Brain pericyte (primary cell): Measurements from ENCODE around the gene KPNA2.
A peak's percentile ranks its signal among the peaks of the same experiment; 100 is the strongest.
"Not testable (repeated sequence)": the region's sequence is repeated elsewhere in the genome, so short reads cannot be mapped to it uniquely, and the experiment has no call there.

ENCODE experiments used
- DNase-seq: peaks from one replicate; pipeline ENCODE4 v3.0.0-alpha.2; 2012; ENCODE audit warnings: low read depth, low spot score

Gene KPNA2

DNA sequence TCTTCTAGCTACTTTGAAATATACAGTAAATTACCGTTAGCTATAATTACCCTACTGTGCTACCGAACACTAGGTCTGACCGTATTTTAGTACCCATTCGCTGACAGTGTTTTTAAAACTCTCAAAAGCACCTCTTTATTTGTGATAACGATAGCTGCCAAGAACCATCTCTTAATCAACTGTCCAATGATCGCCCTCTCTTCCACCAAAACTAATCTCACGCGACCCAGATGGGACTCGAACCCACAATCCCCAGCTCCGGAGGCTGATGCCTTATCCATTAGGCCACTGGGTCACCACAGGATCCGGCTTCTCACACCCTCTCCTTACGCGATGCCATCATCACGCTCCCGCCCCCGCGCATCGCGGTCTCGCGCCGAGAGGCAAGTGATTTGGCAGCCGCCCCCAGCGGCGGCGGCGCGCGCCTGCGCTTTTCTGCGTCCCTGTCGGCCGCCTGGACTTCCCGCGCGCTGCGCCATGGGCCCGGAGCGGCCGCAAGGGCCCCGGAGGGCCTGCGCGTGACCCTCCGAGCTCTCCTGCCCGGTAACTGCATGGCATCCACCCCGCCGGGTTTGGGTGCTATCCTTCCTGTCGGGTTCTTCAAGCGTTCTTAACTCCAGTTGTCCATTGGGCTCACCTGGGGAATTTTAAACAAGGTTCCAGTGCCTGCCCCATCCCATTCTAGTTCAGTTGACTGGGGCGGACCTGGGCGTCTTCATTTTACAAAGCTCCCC lies 15.7 kb upstream of the KPNA2 start:
- peak; percentile 94 for DNase-seq

DNA sequence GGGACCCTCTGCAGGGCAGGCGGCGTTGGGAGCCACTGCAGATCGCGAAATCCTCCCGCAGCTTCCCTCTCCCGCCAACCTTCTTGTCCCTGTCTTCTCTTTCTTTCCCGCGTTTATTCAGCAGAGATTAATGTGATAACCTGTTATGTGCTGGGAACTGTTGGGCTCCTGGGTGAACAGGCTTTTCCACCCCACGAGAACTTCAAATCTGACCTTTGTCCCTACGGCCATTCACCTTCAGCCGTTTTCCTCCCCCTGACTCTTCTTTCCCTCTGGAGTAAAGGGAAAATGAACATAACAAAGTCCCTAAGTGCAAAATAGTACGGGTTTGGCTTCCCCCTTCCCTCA lies 15.2 kb upstream of the KPNA2 start:
- DNase-seq, result no peak

DNA sequence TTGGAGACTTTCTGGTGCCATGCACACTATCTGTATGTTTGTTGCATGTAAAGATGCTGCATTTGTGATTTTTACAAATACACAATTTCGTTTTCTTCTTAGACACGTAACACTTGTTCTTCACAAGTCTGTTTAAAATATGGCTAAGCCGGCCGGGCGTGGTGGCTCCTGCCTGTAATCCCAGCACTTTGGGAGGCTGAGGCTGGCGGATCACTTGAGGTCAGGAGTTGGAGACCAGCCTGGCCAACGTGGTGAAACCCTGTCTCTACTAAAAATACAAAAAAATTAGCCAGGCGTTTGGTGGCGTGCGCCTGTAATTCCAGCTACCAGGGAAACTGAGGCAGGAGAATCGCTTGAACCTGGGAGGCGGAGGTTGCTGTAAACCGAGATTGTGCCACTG lies 14.7 kb upstream of the KPNA2 start:
- DNase-seq, result not testable (repeated sequence)

DNA sequence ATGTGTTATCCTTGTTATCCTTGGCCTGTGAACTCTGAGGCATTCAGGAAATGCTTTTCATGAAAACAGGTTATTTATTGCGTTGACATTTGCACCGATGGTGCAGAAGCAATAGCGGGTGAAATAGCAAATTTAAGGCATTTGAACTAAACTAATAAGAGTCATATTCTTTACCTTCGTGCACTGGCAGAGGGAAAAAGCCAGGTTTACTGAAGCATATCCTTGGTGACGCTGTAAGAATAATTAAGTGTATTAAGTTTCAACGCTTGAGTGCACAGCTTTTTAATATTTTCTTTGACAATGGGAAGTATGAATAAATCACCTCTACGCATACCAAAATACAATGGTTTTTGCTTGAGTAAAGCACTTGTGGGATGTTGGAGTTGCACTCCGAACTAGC lies 13.6 kb upstream of the KPNA2 start:
- no peak for DNase-seq

DNA sequence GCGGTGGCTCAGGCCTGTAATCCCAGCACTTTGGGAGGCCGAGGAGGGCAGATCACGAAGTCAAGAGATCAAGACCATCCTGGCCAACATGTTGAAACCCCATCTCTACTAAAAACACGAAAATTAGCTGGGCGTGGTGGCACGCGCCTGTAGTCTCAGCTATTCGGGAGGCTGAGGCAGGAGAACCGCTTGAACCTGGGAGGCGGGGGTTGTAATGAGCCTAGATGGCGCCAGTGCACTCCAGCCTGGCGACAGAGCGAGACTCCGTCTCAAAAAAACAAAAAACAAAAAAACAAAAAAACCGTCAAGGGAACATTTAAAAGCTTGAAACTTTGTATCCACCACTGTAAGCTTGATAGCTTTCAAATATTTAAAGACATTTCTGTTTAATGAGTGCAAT lies 13.0 kb upstream of the KPNA2 start:
- not testable (repeated sequence) for DNase-seq

DNA sequence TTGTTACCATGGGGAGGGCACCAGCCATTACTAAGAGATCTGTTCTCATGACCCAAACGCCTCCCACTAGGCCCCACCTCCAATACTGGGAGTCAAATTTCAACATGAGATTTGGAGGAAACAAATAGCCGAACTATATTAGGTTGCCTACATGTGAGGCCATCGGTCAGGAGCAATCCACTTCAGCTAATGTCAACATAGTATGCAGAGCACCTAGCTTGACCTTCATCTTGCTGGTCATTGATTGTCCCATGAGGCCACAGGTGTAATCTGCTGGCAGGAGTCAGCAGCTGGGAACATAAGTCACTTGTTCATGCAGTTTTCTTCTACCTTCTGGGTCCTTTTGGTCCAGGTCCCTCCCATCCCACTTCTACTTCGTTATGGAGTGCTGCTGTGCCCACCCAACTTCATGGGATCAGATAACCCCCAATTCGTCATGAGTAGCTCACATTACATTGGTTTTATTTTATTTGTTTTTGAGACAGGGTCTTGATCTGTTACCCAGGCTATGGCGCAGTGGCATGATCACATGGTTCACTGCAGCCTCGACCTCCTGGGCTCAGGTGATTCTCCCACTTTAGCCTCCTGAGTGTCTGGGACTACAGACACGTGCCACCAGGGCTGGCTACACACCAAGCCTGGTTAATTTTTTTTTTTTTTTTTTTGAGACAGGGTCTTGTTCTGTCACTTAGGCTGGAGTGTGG lies 5.9 kb upstream of the KPNA2 start:
- DNase-seq, result no peak

DNA sequence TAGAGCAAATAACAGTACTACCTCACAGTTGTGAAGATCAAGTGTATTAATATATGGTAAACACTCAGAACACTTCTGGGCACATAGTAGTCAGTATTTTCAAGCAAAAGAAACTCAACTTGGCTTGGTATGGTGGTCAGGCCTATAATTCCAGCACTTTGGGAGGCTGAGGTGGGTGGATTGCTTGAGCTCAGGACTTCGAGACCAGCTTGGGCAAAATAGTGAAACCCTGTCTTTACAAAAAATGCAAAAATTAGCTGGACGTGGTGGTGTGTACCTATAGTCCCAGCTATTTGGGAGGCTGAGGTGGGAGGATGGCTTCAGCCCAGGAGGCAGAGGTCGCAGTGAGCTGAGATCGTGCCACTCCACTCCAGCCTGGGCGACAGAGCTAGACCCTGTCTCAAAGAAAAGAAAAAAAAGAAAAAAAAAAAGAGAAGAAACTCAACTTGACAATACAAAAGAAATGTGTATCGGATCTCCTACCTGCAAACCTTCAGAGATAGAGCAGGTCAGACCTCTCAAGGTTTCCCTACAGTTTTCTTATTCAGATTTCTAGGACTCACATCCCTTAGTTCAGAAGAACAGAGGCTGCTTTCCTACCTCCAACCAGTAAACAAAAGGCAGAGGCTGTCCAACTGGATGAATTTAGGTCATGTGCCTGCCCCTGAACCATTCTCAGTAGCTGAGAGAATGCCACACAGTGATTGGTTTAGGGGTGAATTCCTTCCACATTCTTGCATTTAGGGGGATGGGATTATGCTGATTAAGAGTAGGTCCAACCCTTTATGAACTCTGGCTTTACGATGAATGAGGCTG lies 1.7 kb upstream of the KPNA2 start:
- no peak for DNase-seq

DNA sequence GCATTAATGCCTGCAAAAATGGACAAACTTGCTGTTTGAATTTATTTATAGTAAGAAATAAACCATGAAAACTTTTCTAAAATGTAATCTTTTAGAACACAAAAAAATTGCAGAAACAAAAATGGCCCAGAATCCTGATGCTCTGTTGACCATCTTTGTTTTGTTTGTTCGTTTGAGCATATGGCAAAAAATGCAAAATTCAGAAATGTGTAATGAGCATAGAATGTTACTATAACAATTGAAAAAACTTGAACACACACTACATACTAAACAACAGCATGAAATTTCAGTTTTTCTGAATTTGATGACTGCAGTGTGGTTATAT lies 1.1 kb upstream of the KPNA2 start:
- DNase-seq, result no peak

DNA sequence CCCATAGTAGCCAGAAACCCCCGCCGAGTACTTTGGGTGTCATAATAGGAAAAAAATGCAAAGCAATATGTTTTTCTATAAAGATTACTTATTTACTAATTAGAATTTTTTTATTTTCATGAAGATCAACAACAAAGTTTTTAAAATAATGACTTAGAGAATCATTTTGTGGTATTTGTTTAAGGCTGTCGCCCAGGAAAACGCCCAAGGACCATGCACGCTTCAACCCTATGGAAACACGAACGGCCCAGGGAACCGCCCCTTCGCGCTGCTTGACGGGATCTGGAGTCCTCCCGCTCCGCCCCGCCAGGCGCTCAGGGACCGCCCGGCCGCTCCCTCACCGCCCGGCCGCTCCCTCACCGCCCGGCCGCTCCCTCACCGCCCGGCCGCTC lies 408 bp upstream of the KPNA2 start:
- no peak for DNase-seq

DNA sequence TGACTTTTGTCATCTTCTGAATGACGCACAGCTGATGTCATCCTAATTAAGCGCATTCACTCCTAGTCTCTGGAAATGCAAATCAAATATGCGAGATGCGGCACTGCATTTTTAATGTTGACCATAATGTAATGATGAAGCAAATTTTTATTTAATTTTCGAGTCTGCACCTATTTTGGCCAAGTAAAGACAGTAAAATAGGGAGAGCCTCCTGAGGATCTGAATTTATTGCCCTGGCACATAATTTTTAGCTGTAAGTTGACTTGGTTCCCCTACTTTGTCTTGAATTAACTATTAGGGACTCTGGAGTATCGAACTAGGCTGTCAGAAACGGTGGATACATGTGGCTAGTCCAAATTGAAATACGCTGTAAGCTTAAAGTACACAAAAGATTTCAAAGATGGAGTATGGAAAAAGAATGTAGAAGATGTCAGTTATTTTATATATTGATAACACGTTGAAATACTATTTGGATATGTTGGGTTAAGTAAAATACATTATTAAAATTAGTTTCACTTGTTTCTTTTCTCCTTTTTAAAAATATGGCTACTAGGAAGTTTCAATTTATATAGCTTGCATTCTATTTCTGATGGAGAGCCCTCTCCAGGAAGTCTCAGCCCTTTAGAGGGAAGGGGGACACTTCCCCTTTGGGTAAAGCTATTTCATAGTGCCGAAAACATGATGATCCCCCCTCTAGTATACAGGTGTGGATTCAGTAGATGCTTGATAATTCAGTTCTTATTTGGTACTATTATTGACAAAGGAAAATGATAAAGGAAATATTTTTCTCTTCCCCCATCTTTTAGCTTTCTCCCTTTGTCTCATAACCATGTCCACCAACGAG lies 991 bp downstream of the KPNA2 start:
- DNase-seq, result no peak

DNA sequence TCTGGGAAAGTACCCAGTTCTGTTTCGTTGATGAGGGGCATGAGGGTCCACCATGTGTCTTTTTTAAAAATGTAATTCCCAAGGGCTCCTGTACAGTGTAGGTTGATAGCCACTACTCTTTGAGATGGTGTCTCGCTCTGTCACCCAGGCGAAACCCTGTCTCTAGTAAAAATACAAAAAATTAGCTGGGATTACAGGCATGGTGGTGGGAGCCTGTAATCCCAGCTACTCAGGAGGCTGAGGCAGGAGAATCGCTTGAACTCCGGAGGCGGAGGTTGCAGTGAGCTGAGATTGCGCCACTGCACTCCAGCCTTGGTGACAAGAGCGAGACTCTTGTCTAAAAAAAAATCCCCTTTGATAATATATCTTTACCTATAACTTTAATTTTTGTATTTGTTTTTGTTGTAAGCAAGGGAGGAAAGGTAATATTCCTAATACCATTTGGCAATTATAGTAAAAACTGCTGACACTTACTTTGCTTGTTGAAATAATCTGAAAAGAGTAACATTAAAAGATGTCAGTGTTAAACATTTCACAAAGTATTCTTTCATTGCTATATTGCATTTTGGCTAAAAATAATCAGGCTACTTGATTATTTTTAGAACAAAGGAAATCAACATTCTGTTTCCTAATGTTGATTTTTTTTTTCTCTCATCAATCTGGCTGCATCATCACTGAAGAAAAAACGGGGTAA lies 11.8 kb downstream of the KPNA2 start:
- DNase-seq, result no peak

DNA sequence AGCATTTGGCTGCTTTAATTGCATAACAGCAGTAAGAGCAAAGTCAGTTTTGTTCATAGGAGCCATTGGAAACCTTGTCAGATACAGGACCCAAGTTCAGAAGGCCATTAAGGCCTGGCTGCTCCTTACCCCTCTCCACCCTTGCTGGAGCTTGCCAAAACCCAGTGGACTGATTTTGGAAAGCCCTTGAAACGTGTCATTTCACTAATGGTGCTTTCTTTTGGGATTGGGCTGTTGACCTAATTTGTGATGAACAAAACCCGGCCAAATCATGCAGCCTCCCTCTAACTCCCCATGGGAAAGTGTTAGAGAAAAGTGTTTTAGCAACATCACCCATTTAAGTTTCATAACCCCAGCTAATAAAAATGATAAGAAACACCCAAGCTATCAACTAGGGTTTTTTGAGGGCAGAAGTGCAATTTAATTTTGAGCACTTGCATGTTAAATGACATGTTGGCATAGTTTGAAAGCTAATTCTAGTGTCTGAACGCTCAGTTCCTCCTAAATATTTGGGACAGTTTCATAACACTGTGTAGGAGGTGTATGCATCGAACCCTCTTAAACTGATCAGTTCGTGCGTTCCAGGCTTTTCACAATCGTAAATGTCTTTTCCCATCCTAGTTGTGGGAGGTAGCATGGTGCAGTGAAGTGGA lies 12.5 kb downstream of the KPNA2 start:
- not testable (repeated sequence) for DNase-seq

DNA sequence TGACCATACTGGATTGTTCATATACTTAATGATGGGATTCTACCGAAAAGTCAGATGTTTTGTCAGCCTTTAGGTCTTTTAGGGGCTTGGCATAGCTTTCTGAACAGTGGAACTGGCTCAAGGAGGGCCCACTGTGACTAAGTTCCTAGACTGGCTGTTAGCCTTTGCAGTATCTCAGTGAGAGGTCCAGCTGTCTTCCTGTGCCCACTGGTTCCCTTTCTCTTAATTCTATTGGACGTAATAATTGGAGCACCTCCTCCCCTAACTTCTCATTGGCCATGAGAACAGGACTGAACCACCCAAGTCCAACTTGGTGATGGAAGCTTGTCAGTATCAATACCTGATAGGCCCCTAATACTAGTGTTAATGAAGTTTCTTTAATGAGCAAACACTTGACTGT lies 13.5 kb downstream of the KPNA2 start:
- DNase-seq, result no peak

DNA sequence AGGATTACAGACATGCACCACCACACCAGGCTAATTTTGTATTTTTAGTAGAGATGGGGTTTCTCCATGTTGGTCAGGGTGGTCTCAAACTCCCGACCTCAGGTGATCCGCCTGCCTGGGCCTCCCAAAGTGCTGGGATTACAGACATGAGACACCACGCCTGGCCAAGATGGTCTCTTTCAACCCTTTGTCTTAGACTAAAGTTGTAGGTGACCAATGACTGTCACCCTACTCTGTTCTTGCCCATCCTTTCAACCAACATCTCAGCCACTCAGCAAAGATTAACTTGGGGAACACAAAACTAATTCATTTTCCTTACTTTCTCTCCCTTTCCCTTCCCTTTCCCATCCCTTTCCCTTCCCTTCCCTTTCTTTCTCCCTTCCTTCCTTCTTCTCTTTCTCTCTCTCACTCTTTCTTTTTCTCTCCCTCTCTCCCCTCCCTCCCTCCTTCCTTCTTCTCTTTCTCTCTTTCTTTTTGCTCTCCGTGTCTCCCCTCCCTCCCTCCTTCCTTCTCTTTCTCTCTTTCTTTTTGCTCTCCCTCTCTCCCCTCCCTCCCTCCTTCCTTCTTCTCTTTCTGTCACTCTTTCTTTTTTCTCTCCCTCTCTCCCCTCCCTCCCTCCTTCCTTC lies 14.4 kb downstream of the KPNA2 start:
- not testable (repeated sequence) for DNase-seq

DNA sequence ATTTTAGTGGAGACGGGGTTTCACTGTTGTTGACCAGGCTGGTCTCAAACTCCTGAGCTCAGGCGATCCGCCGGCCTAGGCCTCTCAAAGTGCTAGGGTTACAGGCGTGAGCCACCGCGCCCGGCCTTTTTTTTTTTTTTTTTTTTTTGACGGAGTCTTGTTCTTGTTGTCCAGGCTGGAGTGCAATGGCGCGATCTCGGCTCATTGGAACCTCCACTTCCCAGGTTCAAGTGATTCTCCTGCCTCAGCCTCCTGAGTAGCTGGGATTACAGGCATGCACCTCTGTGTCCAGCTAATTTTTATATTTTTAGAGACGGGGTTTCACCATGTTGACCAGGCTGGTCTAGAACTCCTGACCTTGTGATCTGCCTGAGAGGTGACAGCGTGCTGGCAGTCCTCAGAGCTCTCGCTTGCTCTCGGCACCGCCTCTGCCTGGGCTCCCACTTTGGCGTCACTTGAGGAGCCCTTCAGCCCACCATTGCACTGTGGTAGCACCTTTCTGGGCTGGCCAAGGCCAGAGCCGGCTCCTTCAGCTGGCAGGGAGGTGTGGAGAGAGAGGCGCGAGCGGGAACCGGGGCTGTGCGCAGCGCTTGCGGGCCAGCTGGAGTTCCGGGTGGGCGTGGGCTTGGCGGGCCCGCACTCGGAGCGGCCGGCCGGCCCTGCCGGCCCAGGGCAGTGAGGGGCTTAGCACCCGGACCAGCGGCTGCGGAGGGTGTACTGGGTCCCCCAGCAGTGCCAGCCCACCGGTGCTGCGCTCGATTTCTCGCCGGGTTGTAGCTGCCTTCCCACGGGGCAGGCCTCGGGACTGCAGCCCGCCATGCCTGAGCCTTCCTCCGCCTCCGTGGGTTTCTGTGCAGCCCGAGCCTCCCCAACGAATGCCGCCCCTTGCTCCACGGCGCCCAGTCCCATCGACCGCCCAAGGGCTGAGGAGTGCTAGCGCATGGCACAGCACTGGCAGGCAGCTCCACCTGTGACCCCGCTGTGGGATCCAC lies 16.1 kb downstream of the KPNA2 start:
- not testable (repeated sequence) for DNase-seq

DNA sequence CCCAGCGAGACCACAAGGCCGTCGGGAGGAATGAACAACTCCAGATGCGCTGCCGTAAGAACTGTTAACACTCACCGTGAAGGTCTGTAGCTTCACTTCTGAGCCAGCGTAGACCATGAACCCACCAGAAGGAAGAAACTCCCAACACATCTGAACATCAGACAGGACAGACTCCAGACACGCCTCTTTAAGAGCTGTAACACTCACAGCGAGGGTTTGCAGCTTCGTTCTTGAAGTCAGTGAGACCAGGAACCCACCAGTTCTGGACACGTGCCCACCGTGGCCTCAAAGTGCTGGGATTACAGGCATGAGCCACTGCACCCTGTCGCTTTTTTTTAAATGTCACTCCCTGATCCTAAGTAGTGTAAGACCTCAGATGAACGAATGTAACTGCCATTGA lies 17.3 kb downstream of the KPNA2 start:
- DNase-seq, result no peak

DNA sequence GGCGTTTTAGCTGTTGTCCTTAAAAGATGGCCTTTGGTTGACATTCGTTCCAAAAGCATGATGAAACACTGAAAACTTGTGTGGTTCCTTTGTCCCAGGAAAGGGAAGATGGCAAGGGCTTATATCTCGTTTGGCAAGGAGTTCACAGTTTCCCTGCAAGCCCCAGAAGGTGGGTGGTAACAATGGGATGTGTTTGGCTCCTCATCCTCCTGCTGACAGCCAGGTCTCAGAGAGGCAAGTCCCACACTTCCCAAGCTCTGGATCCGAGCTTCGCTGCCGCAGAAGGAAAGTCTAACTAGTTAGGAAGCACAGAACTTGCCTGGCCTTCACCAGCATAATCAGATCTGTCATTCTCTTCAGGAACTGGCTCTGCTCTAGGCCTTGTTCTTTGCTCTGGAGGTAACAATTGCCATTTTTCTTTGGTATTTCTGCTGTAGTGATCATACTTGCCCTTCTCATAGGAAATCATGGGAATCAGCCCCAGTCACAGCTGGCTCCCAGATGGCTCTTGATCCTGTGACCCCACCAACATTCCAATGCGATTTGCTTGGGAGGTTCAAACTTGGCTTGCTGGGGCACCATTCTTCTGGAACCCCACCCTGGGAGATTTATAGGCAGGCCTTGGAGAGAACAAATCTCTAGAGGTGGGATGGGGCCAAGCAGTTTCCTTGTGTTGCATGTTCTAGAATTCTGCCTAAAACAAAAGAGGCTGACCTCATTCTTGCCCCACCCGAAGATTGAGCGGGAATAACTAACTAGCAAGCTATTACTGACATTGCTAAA lies 17.9 kb downstream of the KPNA2 start:
- no peak for DNase-seq

DNA sequence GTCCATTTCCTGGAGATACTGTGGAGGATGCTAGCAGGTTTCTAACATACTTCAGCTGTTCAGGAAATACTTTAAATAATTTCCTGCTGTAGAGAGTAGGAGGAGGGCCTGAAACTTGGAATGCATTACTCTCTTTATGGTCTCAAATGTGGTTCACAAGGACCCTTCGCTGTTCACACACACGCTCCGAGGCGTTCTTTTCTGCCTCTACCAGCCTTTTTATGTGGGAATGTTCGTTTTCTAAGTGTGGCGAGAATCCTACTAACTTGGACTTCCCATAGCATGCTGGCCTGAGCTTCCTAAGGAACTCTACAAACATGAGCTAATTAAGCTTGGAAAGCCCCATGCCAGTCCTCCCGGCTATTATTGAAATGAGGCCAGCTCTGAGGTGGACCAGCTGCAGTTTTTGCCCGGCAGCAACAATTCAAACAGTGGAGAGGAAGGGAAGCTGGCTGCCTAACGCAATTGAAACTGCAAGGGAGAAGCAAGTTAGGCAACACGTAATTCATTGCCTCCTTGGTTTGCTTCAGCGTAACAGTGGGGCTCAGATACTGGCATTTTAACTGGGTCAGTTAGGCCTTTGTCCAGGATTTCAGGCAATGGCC lies 18.9 kb downstream of the KPNA2 start:
- DNase-seq, result no peak
